Measurements from ENCODE around the gene CGRRF1. TPM values are rescaled to one million over a fixed set of nuclear protein-coding genes. Genes with fewer than 3 reads are reported as not detected.
A peak's percentile ranks its signal among the peaks of the same experiment; 100 is the strongest.

CGRRF1 gene
- total and polyA plus RNA-seq, 2 of the 13 experiments (the other 11 are each of a cell fraction or from before 2014, with no cell fraction given) = 16.8 to 18.2 TPM

DNA sequence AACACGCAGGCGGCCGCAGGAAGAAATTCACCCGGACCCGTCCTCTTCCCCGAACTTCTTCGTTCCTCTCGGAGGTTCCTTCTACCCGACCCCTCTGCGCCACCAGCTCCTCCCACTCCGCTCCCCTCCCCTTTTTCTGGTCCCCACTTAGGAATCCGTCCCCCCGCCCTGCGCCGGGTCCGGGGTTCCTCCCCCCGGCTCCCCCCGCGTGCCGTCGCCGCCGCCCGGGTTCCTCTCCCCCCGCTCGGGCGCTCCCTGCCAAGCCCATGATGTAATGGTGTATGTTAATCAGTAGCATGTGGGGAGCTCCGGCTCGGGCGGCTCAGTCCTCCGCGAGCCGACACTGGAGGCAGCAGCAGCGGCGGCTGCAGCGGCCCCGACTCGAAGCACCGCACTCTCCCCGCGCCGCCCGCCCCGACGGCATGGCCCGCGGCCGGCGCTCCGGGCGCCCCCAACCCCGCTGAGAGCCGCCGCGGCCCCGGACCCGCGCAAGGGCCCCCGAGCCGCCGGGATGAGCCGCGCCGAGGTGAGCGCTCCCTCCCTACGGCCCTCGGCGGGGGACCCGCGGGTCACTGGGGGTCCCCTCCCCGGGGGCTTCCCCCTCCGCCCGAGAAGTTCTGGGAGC, 56.2 kb downstream of the CGRRF1 start (continued):
- TF ChIP-seq KDM2A (CRISPR knock-in tag; IDR thresholded peaks at IDR 0.05; ENCODE audit: borderline replicate concordance, low read depth) (peak; percentile 11; the same call in 1 of the 2 replicates), POLR2A (IDR thresholded peaks at IDR 0.05; ENCODE audit: insufficient read depth in 1 of 2, low read depth in 2 of 2, low read length in 2 of 2) (peak; percentile 78 to 87), PHF20 (CRISPR knock-in tag; IDR thresholded peaks at IDR 0.05) (no peak; the same call in 1 of the 2 replicates), ZBTB7B (CRISPR knock-in tag; IDR thresholded peaks at IDR 0.05) (0 out of 2 replicates have a peak, but pooled peaks have one; percentile 44), SAP130 (CRISPR knock-in tag; IDR thresholded peaks at IDR 0.05; ENCODE audit: low read depth) (peak; percentile 87), FOSL2 (CRISPR knock-in tag; IDR thresholded peaks at IDR 0.05) (peak; percentile 46; the same call in 1 of the 2 replicates), YY1 (IDR thresholded peaks at IDR 0.05; ENCODE audit: insufficient read depth, insufficient replicate concordance, low read depth, low read length) (peak; percentile 13), CEBPG (CRISPR knock-in tag; IDR thresholded peaks at IDR 0.05) (peak; percentile 76), RARG (CRISPR knock-in tag; IDR thresholded peaks at IDR 0.05; ENCODE audit: low read depth) (no peak), CCDC6 (CRISPR knock-in tag; IDR thresholded peaks at IDR 0.05) (0 out of 2 replicates have a peak, but pooled peaks have one; percentile 16), ZNF282 (IDR thresholded peaks at IDR 0.05; ENCODE audit: partially characterized antibody) (no peak), MEIS1 (CRISPR knock-in tag; IDR thresholded peaks at IDR 0.05; ENCODE audit: borderline replicate concordance) (0 out of 2 replicates have a peak, but pooled peaks have one; percentile 35), MXD4 (CRISPR knock-in tag; IDR thresholded peaks at IDR 0.05) (no peak), ZFP36L2 (CRISPR knock-in tag; IDR thresholded peaks at IDR 0.05) (no peak)
- TF ChIP-seq, protein P1, sequence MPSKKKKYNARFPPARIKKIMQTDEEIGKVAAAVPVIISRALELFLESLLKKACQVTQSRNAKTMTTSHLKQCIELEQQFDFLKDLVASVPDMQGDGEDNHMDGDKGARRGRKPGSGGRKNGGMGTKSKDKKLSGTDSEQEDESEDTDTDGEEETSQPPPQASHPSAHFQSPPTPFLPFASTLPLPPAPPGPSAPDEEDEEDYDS (CRISPR knock-in tag; IDR thresholded peaks at IDR 0.05) = 0 out of 2 replicates have a peak, but pooled peaks have one; percentile 59
- TF ChIP-seq, protein P2, sequence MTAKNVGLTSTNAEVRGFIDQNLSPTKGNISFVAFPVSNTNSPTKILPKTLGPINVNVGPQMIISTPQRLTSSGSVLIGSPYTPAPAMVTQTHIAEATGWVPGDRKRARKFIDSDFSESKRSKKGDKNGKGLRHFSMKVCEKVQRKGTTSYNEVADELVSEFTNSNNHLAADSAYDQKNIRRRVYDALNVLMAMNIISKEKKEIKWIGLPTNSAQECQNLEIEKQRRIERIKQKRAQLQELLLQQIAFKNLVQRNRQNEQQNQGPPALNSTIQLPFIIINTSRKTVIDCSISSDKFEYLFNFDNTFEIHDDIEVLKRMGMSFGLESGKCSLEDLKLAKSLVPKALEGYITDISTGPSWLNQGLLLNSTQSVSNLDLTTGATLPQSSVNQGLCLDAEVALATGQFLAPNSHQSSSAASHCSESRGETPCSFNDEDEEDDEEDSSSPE (CRISPR knock-in tag; IDR thresholded peaks at IDR 0.05) = peak; percentile 23; the same call in 1 of the 2 replicates
- TF ChIP-seq, protein P3, sequence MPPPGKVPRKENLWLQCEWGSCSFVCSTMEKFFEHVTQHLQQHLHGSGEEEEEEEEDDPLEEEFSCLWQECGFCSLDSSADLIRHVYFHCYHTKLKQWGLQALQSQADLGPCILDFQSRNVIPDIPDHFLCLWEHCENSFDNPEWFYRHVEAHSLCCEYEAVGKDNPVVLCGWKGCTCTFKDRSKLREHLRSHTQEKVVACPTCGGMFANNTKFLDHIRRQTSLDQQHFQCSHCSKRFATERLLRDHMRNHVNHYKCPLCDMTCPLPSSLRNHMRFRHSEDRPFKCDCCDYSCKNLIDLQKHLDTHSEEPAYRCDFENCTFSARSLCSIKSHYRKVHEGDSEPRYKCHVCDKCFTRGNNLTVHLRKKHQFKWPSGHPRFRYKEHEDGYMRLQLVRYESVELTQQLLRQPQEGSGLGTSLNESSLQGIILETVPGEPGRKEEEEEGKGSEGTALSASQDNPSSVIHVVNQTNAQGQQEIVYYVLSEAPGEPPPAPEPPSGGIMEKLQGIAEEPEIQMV (CRISPR knock-in tag; IDR thresholded peaks at IDR 0.05; ENCODE audit: low read depth) = no peak
- TF ChIP-seq, protein P4, sequence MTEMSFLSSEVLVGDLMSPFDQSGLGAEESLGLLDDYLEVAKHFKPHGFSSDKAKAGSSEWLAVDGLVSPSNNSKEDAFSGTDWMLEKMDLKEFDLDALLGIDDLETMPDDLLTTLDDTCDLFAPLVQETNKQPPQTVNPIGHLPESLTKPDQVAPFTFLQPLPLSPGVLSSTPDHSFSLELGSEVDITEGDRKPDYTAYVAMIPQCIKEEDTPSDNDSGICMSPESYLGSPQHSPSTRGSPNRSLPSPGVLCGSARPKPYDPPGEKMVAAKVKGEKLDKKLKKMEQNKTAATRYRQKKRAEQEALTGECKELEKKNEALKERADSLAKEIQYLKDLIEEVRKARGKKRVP (CRISPR knock-in tag; IDR thresholded peaks at IDR 0.05) = peak in 1 of 2 experiments; percentile 92; a peak in 2 of 4 replicates
- TF ChIP-seq, protein P5, sequence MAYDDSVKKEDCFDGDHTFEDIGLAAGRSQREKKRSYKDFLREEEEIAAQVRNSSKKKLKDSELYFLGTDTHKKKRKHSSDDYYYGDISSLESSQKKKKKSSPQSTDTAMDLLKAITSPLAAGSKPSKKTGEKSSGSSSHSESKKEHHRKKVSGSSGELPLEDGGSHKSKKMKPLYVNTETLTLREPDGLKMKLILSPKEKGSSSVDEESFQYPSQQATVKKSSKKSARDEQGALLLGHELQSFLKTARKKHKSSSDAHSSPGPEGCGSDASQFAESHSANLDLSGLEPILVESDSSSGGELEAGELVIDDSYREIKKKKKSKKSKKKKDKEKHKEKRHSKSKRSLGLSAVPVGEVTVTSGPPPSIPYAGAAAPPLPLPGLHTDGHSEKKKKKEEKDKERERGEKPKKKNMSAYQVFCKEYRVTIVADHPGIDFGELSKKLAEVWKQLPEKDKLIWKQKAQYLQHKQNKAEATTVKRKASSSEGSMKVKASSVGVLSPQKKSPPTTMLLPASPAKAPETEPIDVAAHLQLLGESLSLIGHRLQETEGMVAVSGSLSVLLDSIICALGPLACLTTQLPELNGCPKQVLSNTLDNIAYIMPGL (CRISPR knock-in tag; IDR thresholded peaks at IDR 0.05; ENCODE audit: borderline replicate concordance in 1 of 2, low read depth in 1 of 2) = peak; percentile 17 to 34; a peak in 3 of 4 replicates
- TF ChIP-seq, protein P6, sequence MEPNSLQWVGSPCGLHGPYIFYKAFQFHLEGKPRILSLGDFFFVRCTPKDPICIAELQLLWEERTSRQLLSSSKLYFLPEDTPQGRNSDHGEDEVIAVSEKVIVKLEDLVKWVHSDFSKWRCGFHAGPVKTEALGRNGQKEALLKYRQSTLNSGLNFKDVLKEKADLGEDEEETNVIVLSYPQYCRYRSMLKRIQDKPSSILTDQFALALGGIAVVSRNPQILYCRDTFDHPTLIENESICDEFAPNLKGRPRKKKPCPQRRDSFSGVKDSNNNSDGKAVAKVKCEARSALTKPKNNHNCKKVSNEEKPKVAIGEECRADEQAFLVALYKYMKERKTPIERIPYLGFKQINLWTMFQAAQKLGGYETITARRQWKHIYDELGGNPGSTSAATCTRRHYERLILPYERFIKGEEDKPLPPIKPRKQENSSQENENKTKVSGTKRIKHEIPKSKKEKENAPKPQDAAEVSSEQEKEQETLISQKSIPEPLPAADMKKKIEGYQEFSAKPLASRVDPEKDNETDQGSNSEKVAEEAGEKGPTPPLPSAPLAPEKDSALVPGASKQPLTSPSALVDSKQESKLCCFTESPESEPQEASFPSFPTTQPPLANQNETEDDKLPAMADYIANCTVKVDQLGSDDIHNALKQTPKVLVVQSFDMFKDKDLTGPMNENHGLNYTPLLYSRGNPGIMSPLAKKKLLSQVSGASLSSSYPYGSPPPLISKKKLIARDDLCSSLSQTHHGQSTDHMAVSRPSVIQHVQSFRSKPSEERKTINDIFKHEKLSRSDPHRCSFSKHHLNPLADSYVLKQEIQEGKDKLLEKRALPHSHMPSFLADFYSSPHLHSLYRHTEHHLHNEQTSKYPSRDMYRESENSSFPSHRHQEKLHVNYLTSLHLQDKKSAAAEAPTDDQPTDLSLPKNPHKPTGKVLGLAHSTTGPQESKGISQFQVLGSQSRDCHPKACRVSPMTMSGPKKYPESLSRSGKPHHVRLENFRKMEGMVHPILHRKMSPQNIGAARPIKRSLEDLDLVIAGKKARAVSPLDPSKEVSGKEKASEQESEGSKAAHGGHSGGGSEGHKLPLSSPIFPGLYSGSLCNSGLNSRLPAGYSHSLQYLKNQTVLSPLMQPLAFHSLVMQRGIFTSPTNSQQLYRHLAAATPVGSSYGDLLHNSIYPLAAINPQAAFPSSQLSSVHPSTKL (CRISPR knock-in tag; IDR thresholded peaks at IDR 0.05) = peak; percentile 79

Data from HepG2 (cell line).